ENCODE results near the gene UCP2.

The UCP2 gene

GRCh38 chr11:74009675-74010305 lies 27.1 kb upstream of the UCP2 start:
- DNase-seq = no peak

DNA sequence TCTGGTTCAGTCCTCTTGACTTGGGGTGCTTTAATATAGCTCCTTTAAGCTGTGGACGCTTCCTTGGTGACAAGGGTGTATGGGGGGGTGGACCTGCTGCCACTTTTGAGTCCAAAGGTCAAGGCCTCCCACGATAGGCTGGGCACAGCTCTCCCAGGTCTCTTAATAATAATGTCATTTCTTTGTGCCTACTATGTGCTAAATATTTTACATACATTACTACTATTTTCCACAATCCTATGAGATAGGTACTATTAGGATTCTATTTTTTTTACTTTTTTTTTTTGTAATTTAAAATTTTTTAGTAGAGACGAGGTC lies 26.5 kb upstream of the UCP2 start:
- no peak for DNase-seq

DNA sequence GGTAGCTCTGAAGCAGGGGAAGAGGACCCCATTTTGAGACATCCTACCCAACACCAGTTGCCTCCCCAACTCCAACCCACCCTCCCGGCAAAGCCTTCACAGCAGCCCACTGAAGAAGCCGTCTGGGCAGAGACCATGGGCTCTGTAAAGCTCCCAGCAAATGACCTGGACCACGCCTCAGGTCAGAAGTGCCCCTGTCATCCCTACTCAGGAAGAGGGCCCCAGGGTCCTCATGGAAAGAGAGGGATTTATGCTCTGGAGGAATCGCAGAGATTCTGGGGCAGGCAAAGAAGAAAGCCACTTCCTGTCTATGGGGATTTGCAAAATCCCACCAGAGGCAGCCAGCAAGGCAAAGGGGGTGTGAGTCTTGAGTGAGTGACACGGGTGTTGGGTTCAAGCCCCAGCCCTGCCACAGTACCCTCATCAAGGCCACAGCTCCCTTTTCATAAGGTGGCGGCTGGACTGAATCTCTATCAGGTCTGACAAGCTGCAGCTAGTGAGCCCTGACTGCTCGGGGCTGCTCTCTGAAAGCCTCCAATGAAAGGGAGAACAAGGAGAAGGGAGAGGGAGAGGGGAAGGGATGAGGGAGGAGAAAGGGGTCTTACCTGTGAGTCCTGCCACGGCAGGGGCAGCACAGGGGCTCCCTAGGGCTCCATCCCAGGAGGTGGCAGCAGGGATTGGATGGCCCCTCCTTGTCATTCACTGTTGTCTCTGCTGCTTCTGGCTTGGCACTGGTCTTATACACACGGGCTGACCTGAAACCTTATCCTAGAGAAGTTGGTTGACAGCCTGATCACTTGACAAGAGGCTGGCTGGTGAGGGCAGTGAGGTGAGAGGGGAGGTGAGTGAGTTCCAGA lies 26.0 kb upstream of the UCP2 start, which contains the start of gene UCP3:
UCP3 (minus strand) TSS at position 713 of the 857 bp plus-strand sequence. CDS start 2,043 bp downstream, outside the sequence.
- DNase-seq = no peak

GRCh38 chr11:74007691-74008372 lies 25.2 kb upstream of the UCP2 start:
- DNase-seq = no peak

- DNase-seq = no peak
These were observed 24.2 kb upstream of the UCP2 start for GRCh38 chr11:74006743-74007304.

DNA sequence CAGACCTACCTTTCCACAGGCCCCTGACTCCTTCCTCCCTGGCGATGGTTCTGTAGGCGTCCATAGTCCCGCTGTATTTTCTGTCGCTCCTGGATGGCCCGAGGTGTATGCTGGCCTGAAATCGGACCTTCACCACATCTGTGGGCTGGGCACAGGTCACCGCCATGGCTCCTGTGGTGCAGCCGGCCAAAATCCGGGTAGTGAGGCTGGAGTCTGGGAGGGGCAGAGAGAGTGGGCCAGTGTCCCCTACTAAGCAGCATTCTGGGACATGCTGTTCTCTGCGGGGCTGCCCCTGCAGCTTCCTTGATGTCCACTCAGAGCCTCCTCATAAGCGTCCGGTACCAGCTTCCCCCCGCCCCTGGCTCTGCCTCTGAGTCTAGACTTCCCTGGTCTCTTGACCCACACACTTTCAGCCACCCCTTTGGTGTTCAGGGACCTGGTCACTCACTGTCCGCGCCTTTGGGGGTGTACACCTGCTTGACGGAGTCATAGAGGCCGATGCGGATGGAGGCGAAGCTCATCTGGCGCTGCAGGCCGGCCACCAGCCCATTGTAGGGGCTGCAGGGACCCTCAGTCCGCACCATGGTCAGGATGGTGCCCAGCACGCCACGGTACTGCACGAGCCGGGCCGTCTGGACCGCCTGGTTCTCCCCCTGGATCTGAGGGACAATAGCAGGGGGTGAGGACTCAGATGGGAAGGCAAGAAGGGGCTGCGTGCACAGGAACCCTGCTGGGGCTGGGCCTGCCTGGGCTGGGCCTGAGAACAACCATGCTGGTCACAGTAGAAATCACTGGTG lies 23.3 kb upstream of the UCP2 start:
- no peak for DNase-seq

GRCh38 chr11:74004759-74005615 lies 22.3 kb upstream of the UCP2 start:
- DNase-seq = no peak

- DNase-seq = no peak
These were observed 21.5 kb upstream of the UCP2 start for GRCh38 chr11:74004046-74004695.

DNA sequence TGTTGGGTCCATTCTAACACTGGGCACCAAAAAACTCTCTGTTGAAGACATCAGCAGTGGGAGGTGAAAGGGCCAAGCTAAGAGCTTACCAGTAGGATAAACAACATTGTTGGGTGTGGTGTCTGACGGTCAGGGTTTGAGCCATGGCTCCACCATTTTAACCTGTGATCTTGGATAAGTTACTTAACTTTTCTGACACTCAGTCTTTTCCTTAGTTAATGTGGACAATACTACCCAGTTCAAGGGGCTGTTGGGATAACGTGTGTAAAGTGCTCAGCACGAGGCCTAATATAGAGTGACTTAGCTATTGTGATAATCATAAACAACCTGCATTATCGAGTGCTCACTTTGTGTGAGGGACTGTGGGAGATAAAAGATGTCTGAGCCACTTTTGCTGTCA lies 20.2 kb upstream of the UCP2 start:
- DNase-seq = no peak

- DNase-seq = no peak
These were observed 19.2 kb upstream of the UCP2 start for GRCh38 chr11:74001822-74002286.

DNA sequence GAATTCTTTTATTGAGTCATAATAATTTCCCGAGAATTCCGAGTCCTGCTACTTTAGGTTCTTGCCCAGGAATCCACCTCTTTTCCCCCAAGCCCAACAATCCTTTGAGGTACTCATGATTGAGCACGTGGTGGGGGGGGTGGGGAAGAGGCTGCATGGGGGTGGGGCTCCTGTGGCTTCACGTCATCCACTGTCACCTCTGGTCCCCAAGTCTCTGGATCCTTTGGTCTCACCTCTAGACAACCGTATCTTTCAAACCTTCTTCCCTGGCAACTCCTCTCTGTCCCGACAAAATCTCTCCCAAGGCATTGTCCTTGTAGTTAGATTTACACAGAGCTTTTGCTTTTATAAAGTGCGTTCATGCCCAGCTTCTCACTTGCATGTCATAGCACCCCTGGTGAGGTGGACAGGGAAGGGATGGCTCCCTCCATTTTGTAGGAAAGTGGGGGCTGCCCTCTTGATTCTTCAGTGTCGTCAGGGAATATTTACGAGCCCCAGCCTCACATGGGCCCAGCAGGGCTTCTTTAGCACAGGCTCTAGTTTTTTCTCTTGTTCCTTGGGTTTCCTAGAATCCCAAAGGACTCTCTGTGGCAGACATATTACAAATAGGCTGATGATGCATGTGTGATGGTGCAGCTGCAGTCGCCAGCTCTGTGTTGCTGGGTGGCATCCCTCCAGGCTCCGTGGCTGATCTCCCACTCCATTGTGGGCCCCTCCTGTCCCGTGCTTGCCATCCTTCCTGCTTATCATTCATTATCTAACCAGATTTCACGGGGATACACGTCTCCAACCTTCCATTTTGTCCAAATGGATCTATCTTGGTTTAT lies 17.9 kb upstream of the UCP2 start:
- DNase-seq = no peak

DNA sequence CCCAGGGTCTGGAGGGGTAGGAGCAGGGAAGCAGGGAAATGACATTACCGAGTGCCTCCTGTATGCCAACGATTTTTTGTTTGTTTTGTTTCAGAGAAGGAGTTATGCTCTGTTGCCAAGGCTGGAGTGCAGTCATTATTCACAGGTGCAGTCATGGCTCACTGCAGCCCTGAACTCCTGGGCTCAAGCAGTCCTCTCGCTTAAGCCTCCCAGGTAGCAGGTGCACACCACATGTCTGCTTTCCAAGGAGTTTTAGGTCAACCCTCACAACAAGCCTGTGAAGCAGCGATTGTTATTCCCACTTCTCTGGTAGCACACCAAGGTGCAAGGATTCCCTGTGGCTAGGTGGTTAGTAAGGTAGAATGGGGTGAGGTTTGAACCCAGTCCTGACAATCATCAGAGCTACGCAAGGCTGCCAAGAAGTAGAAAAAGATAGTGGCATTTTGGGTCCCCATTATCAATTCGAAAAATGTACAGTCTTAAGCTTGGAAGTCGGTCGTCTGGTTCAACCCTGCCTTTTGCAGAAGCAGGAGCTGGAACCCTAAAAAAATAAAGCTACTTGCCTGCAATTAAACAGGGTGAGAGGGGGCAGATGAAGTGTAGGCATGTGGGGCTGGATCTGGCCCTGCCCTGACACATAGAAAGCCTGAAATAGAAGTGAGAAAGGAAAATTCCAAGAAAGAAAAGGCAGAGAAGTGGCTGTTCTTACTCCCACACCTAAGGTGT lies 17.1 kb upstream of the UCP2 start:
- no peak for DNase-seq

GRCh38 chr11:73998846-73999575 lies 16.4 kb upstream of the UCP2 start:
- DNase-seq = no peak

DNA sequence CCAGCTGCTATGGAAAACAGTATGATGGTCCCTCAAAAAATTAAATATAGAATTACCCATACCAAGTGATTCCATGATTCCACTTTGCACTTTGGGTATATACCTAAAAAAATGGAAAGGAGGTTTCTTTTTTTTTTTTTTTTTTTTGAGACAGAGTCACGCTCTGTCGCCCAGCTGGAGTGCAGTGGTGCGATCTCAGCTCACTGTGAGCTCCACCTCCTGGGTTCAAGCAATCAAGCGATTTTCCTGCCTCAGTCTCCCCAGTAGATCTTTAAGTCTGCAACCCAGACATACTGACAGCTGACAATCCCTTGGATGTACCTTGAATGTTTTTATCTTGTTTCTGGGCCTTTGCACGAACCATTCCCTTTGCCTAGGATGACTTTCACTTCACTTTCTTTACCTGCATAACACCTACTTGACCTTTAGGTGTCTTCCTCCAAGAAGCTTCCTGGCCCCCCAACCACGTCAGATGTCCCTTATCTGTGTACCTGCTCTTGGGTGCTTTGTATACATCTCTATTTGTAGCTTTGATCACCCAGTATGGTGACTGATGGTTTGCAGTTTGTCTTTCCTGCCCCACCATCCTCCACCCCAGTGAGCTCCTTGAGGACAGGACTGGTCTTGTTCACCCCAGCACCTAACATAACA lies 14.6 kb upstream of the UCP2 start:
- no peak for DNase-seq

- no peak for DNase-seq
These were observed 13.6 kb upstream of the UCP2 start for GRCh38 chr11:73996161-73996747.

DNA sequence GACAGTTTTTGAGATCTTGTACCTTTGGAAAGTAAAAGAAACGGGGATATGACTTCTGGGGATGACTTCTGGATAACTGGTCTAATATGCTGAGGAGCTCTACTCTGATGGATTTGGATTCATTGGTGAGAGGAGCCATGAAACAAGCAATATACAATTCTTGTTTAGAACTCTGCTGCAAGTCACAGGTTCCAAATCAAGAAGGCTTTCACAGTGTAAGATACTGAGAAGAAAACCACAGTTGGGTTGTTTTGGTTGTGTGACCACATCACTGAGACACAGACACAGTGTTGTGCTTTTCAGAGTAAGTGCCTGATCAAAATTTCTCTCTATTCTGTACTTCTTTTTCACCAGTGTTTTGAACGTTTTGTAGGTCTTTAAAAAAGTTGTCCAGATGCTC lies 13.1 kb upstream of the UCP2 start:
- no peak for DNase-seq

DNA sequence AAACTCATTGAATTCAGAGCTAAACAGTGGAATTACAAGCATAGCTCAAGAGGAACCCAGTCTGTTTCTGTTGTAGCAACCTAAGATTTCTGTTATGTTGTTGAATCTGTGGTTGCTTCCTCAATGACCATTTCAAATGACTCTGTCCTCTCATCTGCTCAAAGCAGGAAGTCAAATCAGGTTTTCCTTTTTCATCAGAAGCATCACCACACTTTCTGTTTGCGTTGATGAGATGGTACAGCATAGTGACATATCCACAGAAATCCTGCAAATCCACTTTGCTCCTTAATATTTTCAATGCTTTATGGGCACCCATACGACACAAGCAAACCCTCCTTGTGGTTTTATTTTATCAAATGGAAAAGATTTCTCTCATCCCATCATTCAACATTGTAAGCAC lies 12.6 kb upstream of the UCP2 start:
- DNase-seq = no peak
